HCT116 (cell line): ENCODE results near the gene MTIF3.

ENCODE experiments used
- ATF3 ChIP-seq: IDR thresholded peaks from 2 replicates; pipeline ENCODE4 v1.6.1; 2012
- CEBPB ChIP-seq: IDR thresholded peaks from 2 replicates; pipeline ENCODE4 v1.6.1; 2012; ENCODE audit warnings: low read depth
- EZH2 ChIP-seq: fragments of 200-600 bp; sonication (generic); IDR thresholded peaks from 2 replicates; pipeline ENCODE4 v1.6.1; 2017; ENCODE audit warnings: antibody characterized with exemption, mixed run types
- EZH2phosphoT487 ChIP-seq: fragments of 200-600 bp; IDR thresholded peaks from 2 replicates; pipeline ENCODE4 v1.6.1; 2018; ENCODE audit warnings: antibody characterized with exemption, borderline replicate concordance
- JUND ChIP-seq: IDR thresholded peaks from 2 replicates; pipeline ENCODE4 v1.6.1; 2012
- POLR2AphosphoS5 ChIP-seq: IDR thresholded peaks from 2 replicates; pipeline ENCODE4 v1.6.1; 2011; ENCODE audit warnings: mild to moderate bottlenecking, low read depth, low read length, moderate library complexity
- SP1 ChIP-seq: IDR thresholded peaks from 2 replicates; pipeline ENCODE4 v1.6.1; 2012; ENCODE audit warnings: low read depth
- ZFX ChIP-seq: fragments of 450-650 bp; IDR thresholded peaks from 2 replicates; pipeline ENCODE4 v1.6.1; 2017
- ZNF274 ChIP-seq: fragments of 200-500 bp; sonication (Bioruptor generic); IDR thresholded peaks from 2 replicates; pipeline ENCODE4 v1.6.1; 2014; ENCODE audit warnings: mild to moderate bottlenecking, low read depth, low read length, inconsistent platforms
- TF ChIP-seq, protein P1 (sequence below), 3 experiments: fragments of 200-600 bp in 1 of 3; sonication (generic) in 1 of 3; IDR thresholded peaks in 2 of 3; conservative IDR thresholded peaks in 1 of 3; 2 replicates each; pipeline ENCODE4 v1.5.1; 2012 to 2017; ENCODE audit warnings: low read depth in 2 of 3, low read length in 2 of 3, antibody characterized with exemption in 1 of 3, borderline replicate concordance in 1 of 3, control low read depth in 1 of 3, mild to moderate bottlenecking in 1 of 3, mixed read lengths in 1 of 3, mixed run types in 1 of 3, moderate library complexity in 1 of 3; ENCODE audit not compliant: insufficient read depth in 1 of 3

DNA sequence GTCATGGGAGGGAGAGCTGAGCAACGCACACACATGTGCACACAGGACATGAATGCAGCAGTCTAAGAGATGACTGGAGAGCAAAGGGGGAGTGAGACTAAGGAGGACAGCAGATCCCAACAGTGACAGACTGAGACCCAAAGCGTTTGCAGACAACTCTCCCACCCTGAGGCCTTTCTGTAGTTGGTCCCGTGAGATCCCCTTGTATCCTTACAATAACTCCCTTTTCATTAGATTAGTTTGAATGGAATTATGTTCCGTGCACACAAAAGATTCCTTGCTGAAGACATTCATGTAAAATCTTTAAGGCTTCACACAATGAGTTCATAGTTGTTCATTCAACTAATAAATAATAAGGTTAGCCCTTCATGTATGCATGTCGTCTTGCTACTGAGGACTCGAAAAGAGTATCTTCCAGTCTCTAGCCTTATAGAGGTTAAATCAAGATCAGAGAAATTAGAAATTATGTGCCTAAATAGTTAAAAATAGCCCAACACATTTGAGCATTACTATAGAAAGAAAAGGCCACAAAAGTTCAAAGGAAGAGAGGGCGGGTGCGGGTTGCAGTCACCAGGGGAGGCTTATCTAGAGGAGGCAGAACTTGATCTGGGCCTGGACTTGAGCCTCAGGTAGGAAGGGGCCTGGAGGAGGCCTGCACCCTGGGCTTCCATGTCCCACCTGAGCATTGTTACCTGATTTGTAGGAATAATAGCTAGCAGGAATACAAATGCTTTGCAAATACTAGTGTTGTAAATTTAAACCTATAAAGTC lies 29.1 kb downstream of the MTIF3 start:
- no peak for TF ChIP-seq ATF3
- no peak for TF ChIP-seq CEBPB
- no peak for TF ChIP-seq POLR2AphosphoS5
- TF ChIP-seq ZNF274: no peak
- no peak for TF ChIP-seq ZFX
- TF ChIP-seq, protein P1, sequence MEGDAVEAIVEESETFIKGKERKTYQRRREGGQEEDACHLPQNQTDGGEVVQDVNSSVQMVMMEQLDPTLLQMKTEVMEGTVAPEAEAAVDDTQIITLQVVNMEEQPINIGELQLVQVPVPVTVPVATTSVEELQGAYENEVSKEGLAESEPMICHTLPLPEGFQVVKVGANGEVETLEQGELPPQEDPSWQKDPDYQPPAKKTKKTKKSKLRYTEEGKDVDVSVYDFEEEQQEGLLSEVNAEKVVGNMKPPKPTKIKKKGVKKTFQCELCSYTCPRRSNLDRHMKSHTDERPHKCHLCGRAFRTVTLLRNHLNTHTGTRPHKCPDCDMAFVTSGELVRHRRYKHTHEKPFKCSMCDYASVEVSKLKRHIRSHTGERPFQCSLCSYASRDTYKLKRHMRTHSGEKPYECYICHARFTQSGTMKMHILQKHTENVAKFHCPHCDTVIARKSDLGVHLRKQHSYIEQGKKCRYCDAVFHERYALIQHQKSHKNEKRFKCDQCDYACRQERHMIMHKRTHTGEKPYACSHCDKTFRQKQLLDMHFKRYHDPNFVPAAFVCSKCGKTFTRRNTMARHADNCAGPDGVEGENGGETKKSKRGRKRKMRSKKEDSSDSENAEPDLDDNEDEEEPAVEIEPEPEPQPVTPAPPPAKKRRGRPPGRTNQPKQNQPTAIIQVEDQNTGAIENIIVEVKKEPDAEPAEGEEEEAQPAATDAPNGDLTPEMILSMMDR (IDR thresholded peaks at IDR 0.05 in 2 of 3, conservative IDR thresholded peaks at IDR 0.05 in 1 of 3; ENCODE audit: borderline replicate concordance in 1 of 3, insufficient read depth in 1 of 3, low read depth in 2 of 3, low read length in 2 of 3): no peak
- no peak for TF ChIP-seq EZH2phosphoT487
- TF ChIP-seq JUND: no peak
- no peak for TF ChIP-seq EZH2
- no peak for TF ChIP-seq SP1
